GM12878 (cell line): ENCODE data around the gene TRAPPC6A. TPM values are rescaled to one million over a fixed set of nuclear protein-coding genes. Genes with fewer than 3 reads are reported as not detected.

Source experiments
- ATAC-seq: fragments of 200-7000 bp; cut with Tn5 transposase; 3 replicates; pipeline ENCODE4 v1.9.1; 2020; ENCODE audit warnings: mild to moderate bottlenecking, moderate library complexity
- BruUV-seq: library from RNA; stranded (reverse); fragments of 400-500 nt; replicated peaks from 2 replicates; lab custom pipeline; 2021; lab: Mats Ljungman, UMichigan
- CTCF ChIA-PET: fragments of 300-600 bp; sonication (Branson Sonifier 250); formaldehyde crosslinking; extraction: SDS; loops from one replicate; lab custom pipeline; 2021; ENCODE audit warnings: inconsistent platforms; lab: Yijun Ruan, JAX
- POLR2A ChIA-PET: fragments of 350-600 bp; formaldehyde crosslinking; extraction: SDS; loops from one replicate; lab custom pipeline; 2021; ENCODE audit warnings: inconsistent platforms; lab: Charles Lee
- RAD21 ChIA-PET: fragments of 300-600 bp; sonication (Branson Sonifier 250); formaldehyde crosslinking; loops from one replicate; lab custom pipeline; 2023; ENCODE audit warnings: antibody characterized with exemption; ENCODE audit not compliant: unreplicated experiment; lab: Charles Lee
- SMC1A ChIA-PET: fragments of 300-600 bp; sonication (Branson Sonifier 250); formaldehyde crosslinking; loops from one replicate; lab custom pipeline; 2023; ENCODE audit not compliant: unreplicated experiment, uncharacterized antibody; lab: Charles Lee
- DNase-seq: peaks from one replicate; pipeline ENCODE4 v3.0.0-alpha.2; 2011; ENCODE audit warnings: low read depth, low spot score
- FAIRE-seq: peaks from 3 replicates; lab custom pipeline; 2011; peaks lifted over from hg19 to GRCh38; lab: Jason Lieb, UNC
- H2AFZ ChIP-seq: 2 replicates; pipeline ENCODE4 v1.6.0; 2011; ENCODE audit warnings: low read depth, low read length, control low read depth; ENCODE audit not compliant: control insufficient read depth
- H3K27ac ChIP-seq: 2 replicates; pipeline ENCODE4 v1.5.1; 2011; ENCODE audit warnings: control low read depth; ENCODE audit not compliant: control insufficient read depth, insufficient read depth
- H3K27me3 ChIP-seq, 2 experiments: replicated peaks in 1 of 2; 2 replicates each; pipeline versions ENCODE4 v1.6.0 to v1.6.1; 2011; ENCODE audit warnings: low read length in 1 of 2; ENCODE audit not compliant: control insufficient read depth in 2 of 2, insufficient read depth in 2 of 2
- H3K36me3 ChIP-seq, 2 experiments: 2 replicates each; pipeline ENCODE4 v1.5.1; 2011; ENCODE audit warnings: low read length in 1 of 2; ENCODE audit not compliant: control insufficient read depth in 2 of 2, insufficient read depth in 2 of 2
- H3K4me1 ChIP-seq: 2 replicates; pipeline ENCODE4 v1.6.1; 2011; ENCODE audit warnings: mild to moderate bottlenecking, low read length, moderate library complexity, mixed read lengths; ENCODE audit not compliant: control insufficient read depth, insufficient read depth
- H3K4me2 ChIP-seq: 2 replicates; pipeline ENCODE4 v1.6.0; 2011; ENCODE audit warnings: control low read depth; ENCODE audit not compliant: control insufficient read depth, insufficient read depth
- H3K4me3 ChIP-seq: fragments of 200-600 bp; sonication (generic); 2 replicates; pipeline ENCODE4 v1.5.1; 2016
- H3K79me2 ChIP-seq: 2 replicates; pipeline ENCODE4 v1.6.0; 2011; ENCODE audit warnings: low read length; ENCODE audit not compliant: control insufficient read depth, insufficient read depth
- H3K9ac ChIP-seq: 2 replicates; pipeline ENCODE4 v1.8.0; 2011; ENCODE audit warnings: low read length, control low read depth, mixed read lengths; ENCODE audit not compliant: control insufficient read depth, insufficient read depth
- H3K9me3 ChIP-seq: replicated peaks from 3 replicates; pipeline ENCODE4 v1.5.1; 2011; ENCODE audit warnings: mild to moderate bottlenecking, low read length; ENCODE audit not compliant: control insufficient read depth, insufficient read depth
- H4K20me1 ChIP-seq: 2 replicates; pipeline ENCODE4 v1.6.0; 2011; ENCODE audit not compliant: control insufficient read depth, insufficient read depth
- BHLHE40 ChIP-seq, 2 experiments: fragments of 450-650 bp in 1 of 2; IDR thresholded peaks; 2 replicates each; pipeline ENCODE4 v1.6.1; 2011 to 2017; ENCODE audit warnings: low read depth in 2 of 2, borderline replicate concordance in 1 of 2, improper control_type of control experiment in 1 of 2, low read length in 1 of 2, mild to moderate bottlenecking in 1 of 2
- NR2F1 ChIP-seq: fragments of 450-650 bp; conservative IDR thresholded peaks from 2 replicates; pipeline ENCODE4 v1.6.1; 2017; ENCODE audit warnings: mild to moderate bottlenecking
- RAD51 ChIP-seq: fragments of 450-650 bp; IDR thresholded peaks from 2 replicates; pipeline ENCODE4 v1.6.1; 2016; ENCODE audit warnings: moderate library complexity, mild to moderate bottlenecking, inconsistent platforms
- SREBF1 ChIP-seq: IDR thresholded peaks from 2 replicates; pipeline ENCODE4 v1.6.1; 2012; ENCODE audit warnings: mild to moderate bottlenecking, low read length
- TAF1 ChIP-seq: IDR thresholded peaks from 2 replicates; pipeline ENCODE4 v1.6.1; 2011; ENCODE audit warnings: mild to moderate bottlenecking, low read depth, low read length, borderline replicate concordance
- TBL1XR1 ChIP-seq: IDR thresholded peaks from 2 replicates; pipeline ENCODE4 v1.6.1; 2012; ENCODE audit warnings: low read depth, low read length, improper control_type of control experiment
- ZZZ3 ChIP-seq: IDR thresholded peaks from 2 replicates; pipeline ENCODE4 v1.6.1; 2011; ENCODE audit warnings: low read depth; ENCODE audit not compliant: control insufficient read depth, insufficient read length
- WGBS: methylation state at CpG from one replicate; pipeline ENCODE4 v1.1.6; 2016; ENCODE audit warnings: low lambda C conversion rate; ENCODE audit not compliant: insufficient replicate concordance, insufficient coverage; ENCODE audit errors: missing lambda C conversion rate; 5-methylcytosine and 5-hydroxymethylcytosine counted together
- in situ Hi-C: fragments of 300-500 bp; cut with MboI; formaldehyde crosslinking; loops from 9 replicates; pipeline ENCODE4 v1.14.3; 2018; ENCODE audit warnings: mixed read lengths
- intact Hi-C: fragments of 100-400 bp; cut with micrococcal nuclease; formaldehyde crosslinking; loops from one replicate; pipeline ENCODE4 v1.14.2; 2022; ENCODE audit not compliant: unreplicated experiment
- polyA plus RNA-seq, 11 experiments: library from polyadenylated mRNA; depleted of rRNA in 4 of 11; unstranded in 6 of 11; stranded (reverse) in 5 of 11; fragments of >200 nt; fragmentation: Nextera tagmentation in 4 of 11; fragmentation: Illumina TruSeq in 1 of 11; extraction: Ambion mirVana in 4 of 11; extraction: Trizol in 1 of 11; gene quantifications; 1 replicate in 1 of 11; 2 replicates in 10 of 11; pipeline versions ENCODE4 v1.2.1 to v1.2.3, GENCODE V29; 2011 to 2016; ENCODE audit warnings: inconsistent platforms in 2 of 11, missing spikeins in 2 of 11, low read depth in 1 of 11
- total RNA-seq, 4 experiments: library from RNA; depleted of rRNA in 3 of 4; stranded (reverse); fragments of >200 nt in 3 of 4; fragmentation: Illumina TruSeq in 1 of 4; extraction: Trizol in 1 of 4; gene quantifications; 2 replicates each; pipeline versions ENCODE4 v1.2.1 to v1.2.3, GENCODE V29; 2013 to 2021
- TF ChIP-seq, protein P1 (sequence below): IDR thresholded peaks from 2 replicates; pipeline ENCODE4 v1.6.1; 2012; ENCODE audit warnings: mild to moderate bottlenecking, low read depth, low read length
- TF ChIP-seq, protein P2 (sequence below): IDR thresholded peaks from 2 replicates; pipeline ENCODE4 v1.6.1; 2012; ENCODE audit warnings: low read depth, low read length, improper control_type of control experiment

The TRAPPC6A gene
- total and polyA plus RNA-seq, 10 of the 15 experiments (the other 5 are each of a cell fraction or from before 2014, with no cell fraction given), result 1.8 to 83.9 (median 35.8) TPM

DNA sequence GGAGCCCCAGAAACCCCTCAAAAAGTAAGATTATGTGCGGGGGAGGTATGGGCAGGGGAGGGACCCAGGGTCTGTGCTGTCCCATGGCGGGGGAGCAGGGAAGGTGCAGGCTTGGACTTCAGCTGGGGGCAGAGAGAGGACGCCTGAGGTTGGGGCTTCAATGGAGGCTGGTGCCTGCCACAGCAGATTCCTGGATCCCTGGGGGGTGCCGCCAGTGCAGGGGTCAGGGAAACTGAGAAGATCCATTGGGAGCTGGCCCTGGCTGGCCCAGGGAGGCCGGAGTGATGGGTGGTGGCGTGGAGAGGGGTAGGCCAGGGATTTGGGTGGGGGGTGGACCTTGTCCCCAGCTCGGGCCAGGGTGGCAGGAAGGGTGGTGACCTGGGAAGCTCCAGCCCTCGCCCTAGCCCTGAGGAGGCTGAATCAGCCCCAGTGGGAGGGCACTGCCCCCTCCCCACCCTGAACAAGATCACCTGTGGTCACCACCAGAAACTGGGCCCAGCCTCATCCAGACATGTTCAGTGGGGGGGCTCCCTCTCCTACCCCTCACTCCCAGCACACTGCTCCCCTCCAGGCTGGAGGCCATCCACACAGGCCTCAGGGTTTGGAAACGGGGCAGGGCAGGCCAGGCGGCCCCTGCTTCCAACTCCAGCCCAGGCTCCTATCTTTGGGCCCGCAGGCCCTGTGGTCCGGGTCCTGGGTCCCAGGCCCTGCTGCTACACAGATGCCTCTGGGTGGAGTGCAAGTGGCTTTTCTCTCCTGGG, 18.6 kb downstream of the TRAPPC6A start:
- Histone ChIP-seq H3K27me3 (no peaks in the 10 kb centered on the region; a peak in 2 of 4 replicates), H3K4me1 (peaks cover 8% of the 10 kb centered on the region), H3K9ac (no peak overlapping the region), H3K4me2 (no peak overlapping the region), H3K9me3 (no peaks in the 10 kb centered on the region), H3K4me3 (no peak overlapping the region), H2AFZ (no peak overlapping the region), H3K36me3 (no peaks in the 10 kb centered on the region), H3K27ac (no peak overlapping the region)
- in situ Hi-C loops (no loop called here), intact Hi-C loops (no loop called here)
- CTCF ChIA-PET, result no interaction called here
- FAIRE-seq (no peak), DNase-seq (no peak)
- POLR2A ChIA-PET, result no interaction called here
- RAD21 ChIA-PET, result no interaction called here
- SMC1A ChIA-PET, result no interaction called here
- no TSS peak for BruUV-seq
- TF ChIP-seq, protein P1, sequence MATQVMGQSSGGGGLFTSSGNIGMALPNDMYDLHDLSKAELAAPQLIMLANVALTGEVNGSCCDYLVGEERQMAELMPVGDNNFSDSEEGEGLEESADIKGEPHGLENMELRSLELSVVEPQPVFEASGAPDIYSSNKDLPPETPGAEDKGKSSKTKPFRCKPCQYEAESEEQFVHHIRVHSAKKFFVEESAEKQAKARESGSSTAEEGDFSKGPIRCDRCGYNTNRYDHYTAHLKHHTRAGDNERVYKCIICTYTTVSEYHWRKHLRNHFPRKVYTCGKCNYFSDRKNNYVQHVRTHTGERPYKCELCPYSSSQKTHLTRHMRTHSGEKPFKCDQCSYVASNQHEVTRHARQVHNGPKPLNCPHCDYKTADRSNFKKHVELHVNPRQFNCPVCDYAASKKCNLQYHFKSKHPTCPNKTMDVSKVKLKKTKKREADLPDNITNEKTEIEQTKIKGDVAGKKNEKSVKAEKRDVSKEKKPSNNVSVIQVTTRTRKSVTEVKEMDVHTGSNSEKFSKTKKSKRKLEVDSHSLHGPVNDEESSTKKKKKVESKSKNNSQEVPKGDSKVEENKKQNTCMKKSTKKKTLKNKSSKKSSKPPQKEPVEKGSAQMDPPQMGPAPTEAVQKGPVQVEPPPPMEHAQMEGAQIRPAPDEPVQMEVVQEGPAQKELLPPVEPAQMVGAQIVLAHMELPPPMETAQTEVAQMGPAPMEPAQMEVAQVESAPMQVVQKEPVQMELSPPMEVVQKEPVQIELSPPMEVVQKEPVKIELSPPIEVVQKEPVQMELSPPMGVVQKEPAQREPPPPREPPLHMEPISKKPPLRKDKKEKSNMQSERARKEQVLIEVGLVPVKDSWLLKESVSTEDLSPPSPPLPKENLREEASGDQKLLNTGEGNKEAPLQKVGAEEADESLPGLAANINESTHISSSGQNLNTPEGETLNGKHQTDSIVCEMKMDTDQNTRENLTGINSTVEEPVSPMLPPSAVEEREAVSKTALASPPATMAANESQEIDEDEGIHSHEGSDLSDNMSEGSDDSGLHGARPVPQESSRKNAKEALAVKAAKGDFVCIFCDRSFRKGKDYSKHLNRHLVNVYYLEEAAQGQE, result no peak
- TF ChIP-seq SREBF1 (no peak), RAD51 (no peak), TBL1XR1 (no peak), NR2F1 (no peak), TAF1 (no peak), BHLHE40 (IDR thresholded peaks at IDR 0.05; ENCODE audit: borderline replicate concordance in 1 of 2, low read depth in 2 of 2, low read length in 1 of 2) (no peak), ZZZ3 (no peak)
- TF ChIP-seq, protein P2, sequence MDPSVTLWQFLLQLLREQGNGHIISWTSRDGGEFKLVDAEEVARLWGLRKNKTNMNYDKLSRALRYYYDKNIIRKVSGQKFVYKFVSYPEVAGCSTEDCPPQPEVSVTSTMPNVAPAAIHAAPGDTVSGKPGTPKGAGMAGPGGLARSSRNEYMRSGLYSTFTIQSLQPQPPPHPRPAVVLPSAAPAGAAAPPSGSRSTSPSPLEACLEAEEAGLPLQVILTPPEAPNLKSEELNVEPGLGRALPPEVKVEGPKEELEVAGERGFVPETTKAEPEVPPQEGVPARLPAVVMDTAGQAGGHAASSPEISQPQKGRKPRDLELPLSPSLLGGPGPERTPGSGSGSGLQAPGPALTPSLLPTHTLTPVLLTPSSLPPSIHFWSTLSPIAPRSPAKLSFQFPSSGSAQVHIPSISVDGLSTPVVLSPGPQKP, result no peak
- TF ChIP-seq, all 136 proteins: peak for 0
- WGBS, result 16% methylated on average over 12 of the region's 12 CpGs
- Histone ChIP-seq H3K79me2 (no peaks in the 10 kb centered on the region), H4K20me1 (no peaks in the 10 kb centered on the region)
- ATAC-seq, result no peak
